Germinal center (tissue), 1 donor: ENCODE measurements around the gene WDR5.
A peak's percentile ranks its signal among the peaks of the same experiment; 100 is the strongest.

Experiments used
- DNase-seq: peaks from one replicate; pipeline ENCODE4 v3.0.0; 2012; ENCODE audit warnings: mixed read lengths, low spot score

The WDR5 gene

GRCh38 chr9:134159566-134160245 is 23.8 kb downstream of the WDR5 start:
- DNase-seq: no peak

GRCh38 chr9:134161647-134162046 is 25.8 kb downstream of the WDR5 start:
- DNase-seq: no peak

GRCh38 chr9:134162212-134162775 is 26.4 kb downstream of the WDR5 start:
- no peak for DNase-seq

- no peak for DNase-seq
Observed at GRCh38 chr9:134162926-134163370, 27.1 kb downstream of the WDR5 start.

GRCh38 chr9:134163371-134164196 is 27.7 kb downstream of the WDR5 start:
- peak; percentile 55 for DNase-seq

- DNase-seq: no peak
Observed at GRCh38 chr9:134164879-134165278, 29.0 kb downstream of the WDR5 start.

GRCh38 chr9:134165357-134166315 is 29.8 kb downstream of the WDR5 start:
- DNase-seq: peak; percentile 23

- no peak for DNase-seq
Observed at GRCh38 chr9:134166374-134166773, 30.5 kb downstream of the WDR5 start.

GRCh38 chr9:134167530-134167931 is 31.6 kb downstream of the WDR5 start:
- no peak for DNase-seq

- DNase-seq: no peak
Observed at GRCh38 chr9:134168757-134169550, 33.1 kb downstream of the WDR5 start.

- no peak for DNase-seq
Observed at GRCh38 chr9:134169724-134170401, 34.0 kb downstream of the WDR5 start.

GRCh38 chr9:134170532-134171315 is 34.8 kb downstream of the WDR5 start:
- no peak for DNase-seq

- DNase-seq: no peak
Observed at GRCh38 chr9:134171316-134172197, 35.7 kb downstream of the WDR5 start.

GRCh38 chr9:134172198-134173126 is 36.6 kb downstream of the WDR5 start:
- DNase-seq: no peak

GRCh38 chr9:134173127-134174072 is 37.5 kb downstream of the WDR5 start:
- DNase-seq: no peak

GRCh38 chr9:134174073-134174449 is 38.2 kb downstream of the WDR5 start:
- DNase-seq: peak; percentile 77
